ENCODE data around the gene ETV3L.
"Not testable (repeated sequence)": the region's sequence is repeated elsewhere in the genome, so short reads cannot be mapped to it uniquely, and the experiment has no call there.

The ETV3L gene

DNA sequence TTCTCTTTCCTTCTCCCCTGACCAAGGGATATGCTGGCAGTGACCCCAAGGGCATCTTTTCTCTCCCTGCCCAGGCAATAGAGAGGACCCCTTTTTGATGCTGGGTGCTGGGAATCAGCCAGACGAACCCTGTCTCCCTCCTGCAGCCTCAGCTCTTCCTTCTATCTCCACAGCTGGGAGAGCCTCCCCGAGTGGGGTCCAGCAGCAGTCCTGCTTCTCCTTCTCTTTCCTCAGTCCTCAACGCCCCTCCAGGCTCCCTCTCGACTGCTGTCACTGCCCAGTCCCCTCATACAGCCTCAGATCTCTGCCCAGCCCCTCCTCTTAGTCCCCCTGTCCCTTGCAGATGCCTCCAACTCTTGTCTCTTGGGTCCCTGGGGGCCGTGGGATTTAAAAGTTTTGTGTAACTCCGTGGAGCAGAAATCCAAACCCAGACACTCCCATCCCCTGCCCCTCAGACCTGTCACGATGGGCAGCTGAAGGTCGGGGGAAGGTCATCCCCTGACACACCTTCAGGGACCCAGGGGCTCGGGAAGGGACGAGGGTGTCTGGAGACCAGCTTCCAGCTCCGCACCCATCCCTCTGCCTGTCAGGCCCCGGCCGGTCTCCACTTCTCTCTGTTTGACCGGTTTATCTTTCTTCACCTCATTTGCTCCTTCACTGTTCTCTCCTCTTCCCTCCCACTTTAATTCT is 5.8 kb upstream of the ETV3L start:
- DNase-seq (ENCODE audit: low spot score) = no peak

- no peak for DNase-seq (ENCODE audit: low spot score)
These were observed 5.1 kb upstream of the ETV3L start for GRCh38 chr1:157104598-157105293.

- no peak for DNase-seq (ENCODE audit: low spot score)
These were observed 3.7 kb upstream of the ETV3L start for GRCh38 chr1:157103268-157103667.

GRCh38 chr1:157101149-157101548 is 1.5 kb upstream of the ETV3L start:
- DNase-seq (ENCODE audit: low spot score) = no peak

GRCh38 chr1:157098987-157099632 is 498 bp downstream of the ETV3L start:
- DNase-seq (ENCODE audit: low spot score) = not testable (repeated sequence)

DNA sequence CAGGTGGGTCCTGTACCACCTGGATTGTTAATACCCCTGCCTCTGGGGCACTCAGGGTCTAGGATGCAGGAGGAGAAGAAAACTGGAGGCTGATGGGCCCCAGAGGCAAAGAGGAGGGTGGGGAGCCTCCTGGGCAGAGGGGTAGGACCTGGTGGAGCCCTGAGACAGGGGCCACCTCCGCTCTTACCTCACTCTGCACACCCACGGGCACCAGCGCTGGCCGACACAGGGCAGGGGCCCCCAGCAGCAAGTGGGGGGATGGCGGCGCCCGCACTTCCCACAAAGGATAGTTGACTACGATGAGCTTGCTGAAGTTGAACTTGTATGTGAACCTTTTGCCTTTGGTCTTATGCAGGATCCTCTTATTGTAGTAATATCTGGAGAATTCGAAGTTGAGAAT is 1.1 kb downstream of the ETV3L start:
- DNase-seq (ENCODE audit: low spot score) = no peak

DNA sequence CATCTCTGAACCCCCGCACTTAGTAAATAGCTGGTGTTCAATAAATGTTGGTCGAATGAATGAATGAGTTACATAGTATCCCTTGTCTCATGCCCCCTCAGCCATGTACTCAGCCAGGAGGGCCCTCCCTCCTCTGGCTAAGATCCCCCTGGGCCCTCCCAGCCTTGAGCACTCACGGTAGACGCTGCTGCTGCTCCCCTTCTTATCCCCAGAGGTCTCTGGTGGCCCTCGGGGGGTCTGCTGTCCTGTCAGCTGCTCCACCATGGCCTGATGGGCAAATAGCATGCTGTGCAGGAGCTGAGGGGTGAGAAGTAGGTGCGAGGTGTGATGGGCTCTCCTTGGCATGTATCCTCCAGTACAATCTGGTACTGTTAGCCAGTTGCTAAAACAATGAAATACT is 1.9 kb downstream of the ETV3L start:
- no peak for DNase-seq (ENCODE audit: low spot score)

- DNase-seq (ENCODE audit: low spot score) = no peak
These were observed 2.7 kb downstream of the ETV3L start for GRCh38 chr1:157096881-157097280.

- no peak for DNase-seq (ENCODE audit: low spot score)
These were observed 4.1 kb downstream of the ETV3L start for GRCh38 chr1:157095551-157095950.

GRCh38 chr1:157095091-157095490 is 4.5 kb downstream of the ETV3L start:
- no peak for DNase-seq (ENCODE audit: low spot score)

GRCh38 chr1:157092831-157093230 is 6.8 kb downstream of the ETV3L start:
- no peak for DNase-seq (ENCODE audit: low spot score)

GRCh38 chr1:157091668-157092273 is 7.8 kb downstream of the ETV3L start:
- DNase-seq (ENCODE audit: low spot score) = no peak

- DNase-seq (ENCODE audit: low spot score) = no peak
These were observed 8.4 kb downstream of the ETV3L start for GRCh38 chr1:157091186-157091585.

DNA sequence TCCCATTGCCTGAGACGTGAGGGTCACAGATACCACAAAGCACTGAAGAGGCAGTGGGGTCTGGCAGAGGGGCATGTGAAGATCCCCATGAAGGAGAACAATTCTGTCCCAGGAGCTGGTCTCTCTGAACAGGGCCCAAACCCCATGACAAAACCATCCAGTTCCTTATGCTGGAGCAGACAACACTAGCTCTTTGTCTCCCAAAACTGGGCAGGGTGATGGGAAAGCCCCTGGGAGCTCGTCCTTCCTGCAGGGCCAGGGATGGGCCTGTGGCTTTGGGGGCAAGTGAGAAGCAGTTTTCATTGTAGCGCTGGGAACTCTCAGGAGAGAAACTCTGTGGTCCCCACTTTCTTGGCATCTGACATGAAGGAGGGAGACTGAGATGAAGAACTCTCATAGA is 8.8 kb downstream of the ETV3L start:
- no peak for DNase-seq (ENCODE audit: low spot score)

GRCh38 chr1:157090196-157090647 is 9.4 kb downstream of the ETV3L start:
- DNase-seq (ENCODE audit: low spot score) = peak; percentile 85

DNA sequence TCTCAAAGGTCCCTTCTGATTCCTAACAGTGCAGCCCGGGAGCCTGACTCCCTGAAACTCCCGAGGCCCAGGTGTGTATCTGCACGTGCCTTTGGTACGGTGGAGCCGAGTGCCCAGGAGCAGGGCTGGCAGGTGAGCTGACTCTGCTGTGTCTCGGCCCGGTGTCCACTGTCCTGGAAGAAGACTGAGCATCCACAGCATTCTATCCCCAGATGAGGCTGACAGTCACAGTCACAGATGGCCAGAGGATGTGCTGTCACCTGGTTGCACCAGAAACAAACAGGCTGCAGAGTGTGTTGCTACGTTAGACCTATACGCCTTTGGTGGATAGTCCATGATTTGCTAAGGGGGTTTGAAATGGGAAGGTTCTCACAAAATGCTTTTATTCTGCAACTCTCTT is 9.8 kb downstream of the ETV3L start:
- no peak for DNase-seq (ENCODE audit: low spot score)

DNA sequence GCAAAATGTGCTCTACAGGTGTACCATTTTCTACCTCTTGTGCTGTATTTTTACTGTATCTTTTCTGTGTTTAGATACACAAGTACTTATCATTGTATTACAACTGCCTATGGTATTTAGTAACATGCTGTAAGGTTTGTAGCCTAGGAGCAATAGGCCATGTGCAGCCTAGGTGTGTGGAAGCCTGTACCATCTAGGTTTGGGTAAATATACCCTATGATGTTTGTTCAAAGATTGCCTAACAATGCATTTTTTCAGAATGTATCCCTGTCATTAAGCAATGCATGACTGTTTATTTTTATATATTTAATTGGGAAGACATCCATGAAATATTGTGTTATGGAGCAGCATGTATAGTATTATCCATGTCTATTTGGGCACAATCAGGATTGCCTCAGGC is 11.0 kb downstream of the ETV3L start:
- no peak for DNase-seq (ENCODE audit: low spot score)

GRCh38 chr1:157087030-157087429 is 12.6 kb downstream of the ETV3L start:
- DNase-seq (ENCODE audit: low spot score) = no peak

- DNase-seq (ENCODE audit: low spot score) = no peak
These were observed 13.3 kb downstream of the ETV3L start for GRCh38 chr1:157086299-157086698.

GRCh38 chr1:157085421-157085820 is 14.2 kb downstream of the ETV3L start:
- DNase-seq (ENCODE audit: low spot score) = no peak

DNA sequence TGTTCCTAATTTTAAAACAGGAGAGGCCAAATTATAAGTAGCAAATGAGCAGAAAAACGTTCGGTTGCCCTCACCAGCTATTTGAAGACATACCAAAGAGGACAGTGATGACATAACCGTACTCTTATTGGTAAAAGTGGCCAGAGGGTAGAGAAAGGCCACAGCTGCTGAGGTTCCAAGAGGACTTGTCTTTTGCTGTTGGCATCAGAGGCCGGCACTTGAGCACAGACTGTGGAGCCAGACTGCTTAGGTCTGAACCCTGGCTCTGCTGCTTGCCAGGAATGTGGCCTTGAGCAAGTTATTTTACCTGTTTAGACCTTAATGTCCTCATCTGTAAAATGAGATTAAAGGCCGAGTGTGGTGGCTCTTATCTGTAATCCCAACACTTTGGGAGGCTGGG is 14.9 kb downstream of the ETV3L start:
- no peak for DNase-seq (ENCODE audit: low spot score)

GRCh38 chr1:157081707-157082106 is 17.9 kb downstream of the ETV3L start:
- no peak for DNase-seq (ENCODE audit: low spot score)

GRCh38 chr1:157080714-157081113 is 18.9 kb downstream of the ETV3L start:
- DNase-seq (ENCODE audit: low spot score) = no peak
